LNCaP clone FGC (cell line): ENCODE results near the gene COQ8A.

ENCODE experiments used
- DNase-seq: peaks from one replicate; pipeline ENCODE4 v3.0.0-alpha.2; 2011; ENCODE audit warnings: low read depth
- H3K4me3 ChIP-seq: 2 replicates; pipeline ENCODE4 v1.5.1; 2011; ENCODE audit warnings: mild to moderate bottlenecking, low read depth, low read length, control low read depth
- TF ChIP-seq, protein P1 (sequence below): IDR thresholded peaks from 2 replicates; pipeline ENCODE4 v1.5.1; 2012; ENCODE audit warnings: mild to moderate bottlenecking; ENCODE audit not compliant: control insufficient read depth, insufficient read depth; ENCODE audit errors: extremely low read depth

Gene COQ8A

DNA sequence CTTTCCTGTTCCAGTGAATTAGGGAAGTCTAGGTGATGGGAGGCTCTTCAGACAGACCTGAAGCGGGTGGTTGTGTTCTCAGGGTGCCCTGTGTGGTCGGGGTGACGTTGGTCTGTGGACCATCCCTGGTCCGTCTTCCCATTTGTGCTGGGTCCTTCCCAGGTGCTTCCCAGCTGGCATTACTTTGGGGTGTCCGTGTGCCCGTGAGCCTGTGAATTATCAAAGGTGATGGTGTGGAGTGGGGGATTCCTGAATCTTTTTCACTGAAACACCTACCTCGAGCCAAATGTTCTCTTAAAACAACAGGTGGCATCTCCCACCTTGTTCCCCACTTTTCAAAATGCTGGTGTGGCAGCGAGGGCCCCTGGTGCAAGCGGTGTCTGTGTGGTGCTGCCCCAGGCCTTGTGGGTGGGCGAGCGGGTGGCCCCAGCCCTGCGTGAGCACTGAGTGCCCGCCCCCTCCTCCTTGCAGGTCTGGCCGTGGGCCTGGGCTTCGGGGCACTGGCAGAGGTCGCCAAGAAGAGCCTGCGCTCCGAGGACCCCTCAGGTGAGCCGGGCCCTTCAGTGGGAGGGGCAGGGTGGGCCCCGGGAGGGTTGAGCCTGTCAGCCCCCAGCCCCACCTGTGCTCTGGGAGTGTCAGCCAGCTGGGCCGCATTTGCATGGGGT is 37.0 kb downstream of the COQ8A start:
- no peak for DNase-seq
- TF ChIP-seq, protein P1, sequence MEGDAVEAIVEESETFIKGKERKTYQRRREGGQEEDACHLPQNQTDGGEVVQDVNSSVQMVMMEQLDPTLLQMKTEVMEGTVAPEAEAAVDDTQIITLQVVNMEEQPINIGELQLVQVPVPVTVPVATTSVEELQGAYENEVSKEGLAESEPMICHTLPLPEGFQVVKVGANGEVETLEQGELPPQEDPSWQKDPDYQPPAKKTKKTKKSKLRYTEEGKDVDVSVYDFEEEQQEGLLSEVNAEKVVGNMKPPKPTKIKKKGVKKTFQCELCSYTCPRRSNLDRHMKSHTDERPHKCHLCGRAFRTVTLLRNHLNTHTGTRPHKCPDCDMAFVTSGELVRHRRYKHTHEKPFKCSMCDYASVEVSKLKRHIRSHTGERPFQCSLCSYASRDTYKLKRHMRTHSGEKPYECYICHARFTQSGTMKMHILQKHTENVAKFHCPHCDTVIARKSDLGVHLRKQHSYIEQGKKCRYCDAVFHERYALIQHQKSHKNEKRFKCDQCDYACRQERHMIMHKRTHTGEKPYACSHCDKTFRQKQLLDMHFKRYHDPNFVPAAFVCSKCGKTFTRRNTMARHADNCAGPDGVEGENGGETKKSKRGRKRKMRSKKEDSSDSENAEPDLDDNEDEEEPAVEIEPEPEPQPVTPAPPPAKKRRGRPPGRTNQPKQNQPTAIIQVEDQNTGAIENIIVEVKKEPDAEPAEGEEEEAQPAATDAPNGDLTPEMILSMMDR: no peak

DNA sequence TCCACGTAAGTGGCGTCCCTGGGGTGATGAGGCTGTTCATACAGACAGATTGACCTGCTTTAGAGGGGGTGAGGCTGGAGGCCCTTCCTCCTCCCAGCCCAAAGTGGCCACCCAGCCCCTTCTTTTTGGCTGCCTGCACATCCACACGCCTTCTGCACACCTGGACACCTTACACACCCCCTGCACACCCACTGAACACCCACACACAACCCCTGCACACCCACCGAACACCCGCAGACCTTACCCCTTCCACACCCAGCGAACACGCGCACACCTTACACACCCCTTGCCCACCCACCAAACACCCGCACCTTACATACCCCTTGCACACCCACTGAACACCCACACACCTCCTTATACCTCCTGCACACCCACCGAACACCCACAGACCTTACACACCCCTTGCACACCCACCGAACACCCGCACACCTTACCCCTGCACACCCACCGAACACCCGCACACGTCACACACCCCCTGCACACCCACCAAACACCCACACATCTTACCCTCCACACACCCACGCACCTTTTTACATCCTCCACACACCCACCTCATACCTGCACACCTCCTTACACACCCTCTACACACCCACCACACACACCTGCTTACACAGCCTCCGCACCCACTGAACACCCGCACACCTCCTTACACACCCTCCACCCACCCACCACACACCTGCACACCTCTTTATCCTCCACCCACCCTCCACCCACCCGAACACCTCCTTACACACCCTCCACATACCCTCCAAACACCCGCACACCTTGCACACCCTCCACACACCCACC is 37.7 kb downstream of the COQ8A start:
- DNase-seq: no peak
- H3K4me3 ChIP-seq: no peak overlapping the region
- TF ChIP-seq, protein P1: no peak

More for the DNA sequence above, 37.0 kb downstream of the COQ8A start:
- H3K4me3 ChIP-seq: no peak overlapping the region

DNA sequence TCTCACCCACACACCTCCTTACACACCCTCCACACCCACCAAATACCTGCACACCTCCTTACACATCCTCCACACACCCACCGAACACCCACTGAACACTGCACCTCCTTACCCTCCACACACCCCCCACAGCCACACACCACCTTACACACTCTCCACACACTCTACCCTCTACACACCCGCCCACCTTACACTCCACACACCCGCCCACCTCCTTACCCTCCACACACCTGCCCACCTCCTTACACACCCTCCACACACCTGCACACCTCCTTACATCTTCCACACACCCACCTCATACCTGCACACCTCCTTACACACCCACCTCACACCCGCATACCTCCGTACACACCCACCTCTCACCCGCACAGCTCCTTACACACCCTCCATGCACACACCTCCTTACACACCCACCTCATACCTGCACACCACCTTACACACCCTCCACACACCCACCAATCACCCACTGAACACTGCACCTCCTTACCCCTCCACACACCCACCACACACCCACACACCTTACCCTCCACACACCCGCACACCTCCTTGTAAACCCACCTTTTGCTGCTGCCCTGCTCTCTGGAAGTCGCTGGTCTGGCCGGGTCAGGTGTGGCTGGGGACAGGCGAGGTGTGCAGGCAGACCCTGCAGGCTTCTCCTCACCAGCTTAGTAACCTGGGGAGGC is 38.5 kb downstream of the COQ8A start:
- no peak overlapping the region for H3K4me3 ChIP-seq
- no peak for DNase-seq
- TF ChIP-seq, protein P1: no peak

DNA sequence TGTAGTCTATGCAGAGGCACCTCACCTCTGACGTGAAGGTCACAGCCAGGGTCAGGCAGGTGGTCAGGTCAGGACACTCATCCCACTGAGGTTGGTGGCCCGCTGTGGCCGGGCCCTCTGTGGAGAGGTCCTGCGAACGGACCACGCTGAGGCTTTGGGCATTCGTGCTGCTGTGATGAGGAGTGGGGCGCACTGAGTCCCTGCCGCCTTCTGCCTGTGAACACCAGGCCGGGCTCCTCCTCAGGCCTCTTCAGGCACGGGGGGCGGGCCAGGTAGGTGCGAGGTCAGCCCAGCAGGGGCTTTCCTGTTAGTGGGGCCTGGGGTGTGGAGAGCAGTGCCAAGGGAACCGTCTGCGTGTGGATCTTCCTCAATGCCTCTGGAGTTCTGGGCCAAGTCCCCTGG is 39.0 kb downstream of the COQ8A start:
- H3K4me3 ChIP-seq: no peak overlapping the region
- DNase-seq: no peak
- TF ChIP-seq, protein P1: no peak

DNA sequence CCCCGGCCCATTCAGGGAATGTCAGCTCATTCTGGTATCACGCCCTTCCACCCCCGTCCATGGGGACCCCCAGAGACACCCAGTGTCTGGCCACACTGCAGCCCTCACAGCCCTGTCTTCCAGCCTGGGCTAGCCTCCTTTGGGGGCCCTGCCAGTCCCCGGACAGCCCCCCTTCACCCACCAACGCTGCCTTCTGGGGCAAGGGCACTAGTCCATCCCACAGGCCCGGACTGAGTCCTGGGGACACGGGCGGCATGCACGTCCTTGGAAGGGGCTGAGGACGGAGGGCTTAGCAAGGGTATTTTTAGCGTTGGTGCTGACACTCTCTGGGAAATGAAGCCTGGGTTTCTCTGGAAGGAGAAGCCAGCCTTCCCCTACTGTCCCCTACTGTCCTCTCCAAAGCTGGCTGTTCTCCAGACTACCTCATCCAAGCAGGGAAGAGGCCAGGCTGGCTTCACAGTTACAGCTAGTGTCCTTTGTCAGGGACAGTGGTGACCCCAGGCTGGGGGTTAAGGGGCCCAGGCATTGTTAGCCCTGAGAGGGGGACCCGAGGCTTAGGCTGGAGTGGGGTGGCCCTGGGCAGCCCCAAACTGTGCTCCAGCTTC is 39.5 kb downstream of the COQ8A start:
- no peak overlapping the region for H3K4me3 ChIP-seq
- DNase-seq: no peak
- TF ChIP-seq, protein P1: no peak

DNA sequence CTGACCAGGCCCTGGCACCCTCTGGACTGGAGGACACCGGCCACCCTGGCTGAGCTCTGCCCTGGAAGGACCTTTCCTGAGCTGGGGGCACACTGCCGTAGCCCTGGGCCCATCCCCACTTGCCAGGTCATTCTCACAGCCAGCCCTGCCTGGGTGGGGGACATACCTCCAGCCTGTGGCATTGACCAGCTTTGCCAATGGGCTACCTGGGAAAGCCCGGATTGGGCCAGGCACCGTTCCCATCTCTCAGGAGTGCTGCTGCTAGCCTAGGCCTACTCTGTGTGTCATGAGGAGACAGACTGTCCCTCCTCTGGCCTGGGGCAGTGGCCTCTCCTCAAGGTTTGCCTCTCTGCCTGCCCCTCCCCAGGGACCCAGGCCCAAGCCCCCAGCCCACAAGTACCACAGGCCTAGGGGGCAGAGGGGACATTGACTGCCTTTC is 40.0 kb downstream of the COQ8A start:
- no peak for DNase-seq
- TF ChIP-seq, protein P1: no peak
- H3K4me3 ChIP-seq: no peak overlapping the region
